Right cardiac atrium (tissue), 5 donors: ENCODE results near the gene GGA2. TPM values are rescaled to one million over a fixed set of nuclear protein-coding genes. Genes with fewer than 3 reads are reported as not detected.
"Not testable (repeated sequence)": the region's sequence is repeated elsewhere in the genome, so short reads cannot be mapped to it uniquely, and the experiment has no call there.

Source experiments
- ATAC-seq, 2 donors: fragments of 200-7000 bp; cut with Tn5 transposase; one replicate each; pipeline versions ENCODE4 v1.8.0 to v1.9.1; 2020; ENCODE audit warnings: moderate library complexity in 2 of 2, mild to moderate bottlenecking in 1 of 2
- DNase-seq, 3 donors: peaks; one replicate each; pipeline ENCODE4 v3.0.0-alpha.2; 2020
- H3K27ac ChIP-seq: one replicate; pipeline ENCODE4 v1.5.1; 2013; ENCODE audit warnings: mild to moderate bottlenecking, low read length, control low read depth, moderate library complexity
- H3K27me3 ChIP-seq: one replicate; pipeline ENCODE4 v1.6.1; 2013; ENCODE audit not compliant: control insufficient read depth, insufficient read depth
- H3K4me1 ChIP-seq: one replicate; pipeline ENCODE4 v1.6.1; 2013; ENCODE audit warnings: low read length; ENCODE audit not compliant: control insufficient read depth, insufficient read depth
- H3K4me3 ChIP-seq: one replicate; pipeline ENCODE4 v1.5.1; 2013; ENCODE audit warnings: low read length, control low read depth
- H3K9me3 ChIP-seq: one replicate; pipeline ENCODE4 v1.6.1; 2013; ENCODE audit warnings: low read length; ENCODE audit not compliant: control insufficient read depth
- WGBS: extraction: QIAGEN DNeasy Blood & Tissue Kit; methylation state at CpG from one replicate; pipeline ENCODE4 v1.1.7; 2013; 5-methylcytosine and 5-hydroxymethylcytosine counted together
- intact Hi-C, 4 donors: fragments of 100-400 bp; cut with DNase I; formaldehyde crosslinking; loops; one replicate each; pipeline versions ENCODE4 v1.11.0 to v1.14.0; 2022 to 2023
- polyA plus RNA-seq: library from polyadenylated mRNA; stranded (reverse); fragments of 200-250 nt; gene quantifications from one replicate; pipeline ENCODE4 v1.2.3, GENCODE V29; 2013
- total RNA-seq, 4 donors: library from RNA; stranded (reverse); fragmentation: NEBNext Ultra II Directional; extraction: Animal tissue kit (Norgen Biotek cat#: 25700); gene quantifications; one replicate each; pipeline ENCODE4 v1.2.1, GENCODE V29; 2021
- donor health status: healthy with polysubstance abuse.
- donor health status: DM: no; HTN: yes; CAD: no.
- donor health status: DM: no; HTN: no; CAD: no.
- donor health status: DM: no; HTN: yes; CAD: no; lungs with severe emphysema.
- donor health status: DM: yes; HTN: yes; CAD: no.

GGA2 gene
- total and polyA plus RNA-seq, 5 donors: 20.4 to 67.2 (median 55.7) TPM

DNA sequence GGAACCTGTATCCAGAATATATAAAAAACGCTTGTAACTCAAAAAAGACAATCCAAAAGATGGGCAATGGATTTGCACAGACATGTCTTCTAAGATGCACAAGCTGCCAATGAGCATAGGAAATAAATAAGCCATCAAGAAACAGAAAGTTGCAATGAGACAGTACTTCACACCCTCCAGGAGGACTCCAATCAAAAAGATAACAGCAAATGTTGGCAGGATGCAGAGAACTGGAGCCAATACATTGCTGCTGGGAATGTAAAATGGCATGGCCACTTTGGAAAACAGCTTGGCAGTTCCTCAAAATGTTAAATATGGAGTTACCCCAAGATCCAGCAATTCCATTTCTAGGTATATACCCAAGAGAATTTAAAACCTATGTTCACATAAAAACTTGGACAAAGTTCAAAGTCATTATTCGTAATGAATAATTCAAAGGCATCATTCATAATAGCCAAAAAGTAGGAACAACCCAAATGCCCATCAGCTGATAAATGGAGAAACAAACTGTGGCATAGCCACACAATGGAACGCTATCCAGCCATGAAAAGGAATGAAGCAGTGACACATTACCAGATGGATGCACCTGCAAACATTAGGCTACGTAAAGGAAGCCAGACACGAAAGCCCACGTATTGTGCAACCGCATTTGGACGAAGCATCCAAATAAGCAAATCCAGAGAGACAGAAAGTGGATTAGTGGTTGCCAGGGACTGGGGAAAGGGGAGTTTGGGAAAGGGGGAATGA is 25.6 kb downstream of the GGA2 start:
- peak; percentile 29 to 59 for ATAC-seq

DNA sequence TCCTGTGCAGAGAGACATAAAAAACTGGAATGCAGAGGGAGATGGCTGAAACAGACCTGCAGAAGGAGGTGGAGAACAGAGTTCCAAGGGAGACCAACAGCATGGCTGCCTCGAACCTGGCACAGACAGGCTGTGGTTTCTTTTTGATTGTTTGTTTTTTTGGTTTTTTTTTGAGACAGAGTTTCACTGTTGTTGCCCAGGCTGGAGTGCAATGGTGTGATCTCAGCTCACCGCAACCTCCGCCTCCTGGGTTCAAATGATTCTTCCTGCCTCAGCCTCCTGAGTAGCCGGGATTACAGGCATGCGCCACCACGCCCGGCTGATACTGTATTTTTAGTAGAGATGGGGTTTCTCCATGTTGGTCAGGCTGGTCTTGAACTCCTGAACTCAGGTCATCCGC is 26.8 kb downstream of the GGA2 start:
- H3K4me3 ChIP-seq, H3K27ac ChIP-seq, H3K27me3 ChIP-seq, intact Hi-C loops, H3K4me1 ChIP-seq, ATAC-seq, DNase-seq, H3K9me3 ChIP-seq: not testable (repeated sequence)
- WGBS: 95% methylated on average over 8 of the region's 8 CpGs

More for the DNA sequence above, 25.6 kb downstream of the GGA2 start:
- no peak for DNase-seq
- Histone ChIP-seq H3K27ac (no peak overlapping the region), H3K4me3 (no peak overlapping the region), H3K4me1 (peaks cover 3% of the 10 kb centered on the region), H3K27me3 (no peaks in the 10 kb centered on the region), H3K9me3 (no peaks in the 10 kb centered on the region)
- 74% methylated on average over 8 of the region's 8 CpGs for whole genome bisulfite sequencing
- intact Hi-C loops: no loop called here

DNA sequence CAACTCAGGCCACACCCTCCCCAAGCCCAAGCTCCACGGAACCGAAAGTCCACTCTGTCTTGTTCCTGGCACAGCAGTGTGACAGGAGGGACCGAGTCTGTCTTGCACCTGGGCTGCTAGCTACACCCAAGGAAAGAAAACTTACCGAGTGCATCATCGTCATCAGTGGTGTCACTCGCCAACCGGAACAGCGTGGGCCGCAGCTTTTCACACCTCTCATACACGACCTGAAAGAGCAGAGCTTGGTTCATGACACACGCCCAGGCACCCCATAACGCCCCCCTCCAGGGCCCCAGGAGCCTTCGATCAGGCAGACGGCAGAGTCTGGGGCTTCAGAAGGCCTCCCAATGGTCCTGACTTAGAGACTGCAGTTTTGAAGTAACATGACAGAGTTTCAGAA is 27.5 kb downstream of the GGA2 start:
- Histone ChIP-seq H3K4me3 (no peak overlapping the region), H3K9me3 (no peaks in the 10 kb centered on the region), H3K4me1 (peaks cover 3% of the 10 kb centered on the region), H3K27ac (no peak overlapping the region), H3K27me3 (no peaks in the 10 kb centered on the region)
- intact Hi-C loops: no loop called here
- no peak for ATAC-seq
- no peak for DNase-seq
- 91% methylated on average over 14 of the region's 14 CpGs for WGBS

DNA sequence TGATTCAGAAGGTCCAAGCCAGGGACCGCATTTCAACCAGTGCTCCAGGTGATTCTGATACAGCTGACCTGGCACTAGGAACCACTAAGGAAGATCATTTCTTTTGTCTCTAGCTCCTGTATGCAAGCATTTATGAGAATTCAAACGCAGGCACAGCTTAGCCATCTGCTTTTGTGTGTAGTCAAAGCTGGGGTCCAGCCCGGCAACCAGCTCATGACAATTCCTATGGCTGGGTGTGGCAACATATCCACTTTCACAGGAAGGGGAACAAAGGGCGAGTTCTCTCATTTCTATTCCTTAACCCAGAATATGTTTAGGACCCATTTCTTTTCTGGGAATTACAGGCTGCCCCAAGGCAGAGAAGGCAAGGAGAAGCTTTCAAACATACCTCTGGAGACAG is 30.0 kb downstream of the GGA2 start:
- Histone ChIP-seq H3K4me1 (peaks cover 3% of the 10 kb centered on the region), H3K27ac (no peak overlapping the region), H3K4me3 (no peak overlapping the region), H3K9me3 (no peaks in the 10 kb centered on the region), H3K27me3 (no peaks in the 10 kb centered on the region)
- DNase-seq (no peak), ATAC-seq (no peak)
- 88% methylated on average over 4 of the region's 4 CpGs for WGBS
- intact Hi-C loops: no loop called here

DNA sequence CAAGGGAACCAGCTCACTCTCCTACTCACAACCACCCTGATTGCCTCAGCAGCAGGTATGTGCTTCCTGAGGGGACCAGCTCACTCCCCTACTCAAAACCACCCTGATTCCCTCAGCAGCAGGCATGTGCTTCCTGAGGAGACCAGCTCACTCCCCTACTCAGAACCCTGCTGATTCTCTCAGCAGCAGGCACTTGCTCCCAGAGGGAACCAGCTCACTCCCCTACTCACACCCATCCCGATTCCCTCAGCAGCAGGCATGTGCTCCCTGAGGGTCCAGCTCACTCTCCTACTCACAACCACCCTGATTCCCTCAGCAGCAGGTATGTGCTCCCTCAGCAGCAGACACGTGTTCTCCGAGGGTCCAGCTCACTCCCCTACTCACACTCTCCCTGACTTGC is 31.2 kb downstream of the GGA2 start:
- H3K27me3 ChIP-seq: no peaks in the 10 kb centered on the region
- no peak overlapping the region for H3K4me3 ChIP-seq
- H3K27ac ChIP-seq: no peak overlapping the region
- intact Hi-C loops: no loop called here
- H3K4me1 ChIP-seq: no peaks in the 10 kb centered on the region
- no peaks in the 10 kb centered on the region for H3K9me3 ChIP-seq
- 91% methylated on average over 3 of the region's 3 CpGs for WGBS
- no peak for DNase-seq
- no peak for ATAC-seq

DNA sequence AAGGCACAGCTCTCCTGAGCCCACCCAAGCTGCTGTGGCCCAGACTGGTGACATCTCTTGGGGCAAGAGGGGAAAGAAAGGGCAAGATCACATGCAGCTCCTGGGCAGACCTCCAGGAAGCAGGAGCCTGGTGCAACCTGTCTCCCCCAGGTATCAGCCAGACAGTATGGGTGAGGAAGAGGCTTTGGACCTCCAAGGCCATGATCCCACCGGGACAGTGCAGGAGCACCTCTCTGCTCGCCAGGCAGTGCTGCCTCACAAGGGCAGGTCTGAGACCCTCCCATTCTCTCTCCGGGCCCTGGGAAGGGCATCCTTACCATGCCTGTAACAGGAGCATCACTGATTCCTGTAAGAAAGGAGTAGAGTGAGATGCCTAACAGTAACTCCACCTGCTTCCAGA is 31.7 kb downstream of the GGA2 start:
- Histone ChIP-seq H3K27me3 (no peaks in the 10 kb centered on the region), H3K4me3 (no peak overlapping the region), H3K9me3 (no peaks in the 10 kb centered on the region), H3K27ac (no peak overlapping the region), H3K4me1 (no peaks in the 10 kb centered on the region)
- WGBS: 92% methylated on average over 3 of the region's 3 CpGs
- no peak for DNase-seq
- intact Hi-C loops: no loop called here
- ATAC-seq: peak in 1 of 2 donors; percentile 13

DNA sequence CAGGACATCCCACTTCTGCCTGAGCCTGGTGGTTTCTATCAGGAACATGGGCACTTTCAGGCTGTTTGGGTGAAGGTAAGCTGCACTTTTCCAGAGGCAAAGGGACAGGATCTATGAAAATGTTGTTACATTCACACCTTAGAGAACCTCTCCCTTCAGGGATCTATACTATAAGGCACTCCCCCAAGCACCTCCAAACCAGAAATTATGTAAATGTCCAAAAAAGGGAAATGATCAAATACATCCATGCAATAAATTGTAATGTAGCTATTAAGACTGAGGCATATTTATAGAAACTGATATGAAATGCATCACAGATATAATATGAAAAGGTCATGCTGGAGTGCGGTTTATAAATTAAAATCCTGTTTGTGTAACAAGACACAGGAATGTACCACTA is 34.0 kb downstream of the GGA2 start:
- H3K4me3 ChIP-seq: no peak overlapping the region
- H3K27me3 ChIP-seq: no peaks in the 10 kb centered on the region
- intact Hi-C loops: no loop called here
- DNase-seq: no peak
- no peak overlapping the region for H3K27ac ChIP-seq
- H3K9me3 ChIP-seq: no peaks in the 10 kb centered on the region
- no peak for ATAC-seq
- WGBS: 93% methylated on average over 1 of the region's 1 CpG
- H3K4me1 ChIP-seq: no peaks in the 10 kb centered on the region

DNA sequence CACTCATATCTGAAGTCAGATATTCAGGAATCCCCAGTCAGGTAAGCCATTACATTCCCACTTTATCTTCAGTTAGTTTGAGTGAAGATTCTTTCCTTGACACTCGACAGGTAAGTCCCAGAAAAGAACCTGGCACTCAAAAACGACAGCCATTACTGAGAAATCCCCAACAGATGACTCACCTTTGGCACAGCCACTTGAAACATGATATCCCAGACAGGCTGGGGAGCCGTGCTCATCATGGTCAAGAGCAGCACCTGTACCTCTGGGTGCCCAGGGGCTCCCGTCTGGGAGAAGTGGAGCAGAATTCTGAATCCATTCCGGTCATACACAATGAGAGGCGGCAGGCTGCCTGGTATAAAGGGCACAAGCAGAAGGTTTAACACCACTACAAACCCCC is 40.5 kb downstream of the GGA2 start:
- no peak for DNase-seq
- intact Hi-C loops: no loop called here
- 60% methylated on average over 6 of the region's 6 CpGs for WGBS
- Histone ChIP-seq H3K27me3 (no peaks in the 10 kb centered on the region), H3K4me1 (peaks cover 3% of the 10 kb centered on the region), H3K4me3 (no peak overlapping the region), H3K9me3 (no peaks in the 10 kb centered on the region), H3K27ac (no peak overlapping the region)
- ATAC-seq: no peak

DNA sequence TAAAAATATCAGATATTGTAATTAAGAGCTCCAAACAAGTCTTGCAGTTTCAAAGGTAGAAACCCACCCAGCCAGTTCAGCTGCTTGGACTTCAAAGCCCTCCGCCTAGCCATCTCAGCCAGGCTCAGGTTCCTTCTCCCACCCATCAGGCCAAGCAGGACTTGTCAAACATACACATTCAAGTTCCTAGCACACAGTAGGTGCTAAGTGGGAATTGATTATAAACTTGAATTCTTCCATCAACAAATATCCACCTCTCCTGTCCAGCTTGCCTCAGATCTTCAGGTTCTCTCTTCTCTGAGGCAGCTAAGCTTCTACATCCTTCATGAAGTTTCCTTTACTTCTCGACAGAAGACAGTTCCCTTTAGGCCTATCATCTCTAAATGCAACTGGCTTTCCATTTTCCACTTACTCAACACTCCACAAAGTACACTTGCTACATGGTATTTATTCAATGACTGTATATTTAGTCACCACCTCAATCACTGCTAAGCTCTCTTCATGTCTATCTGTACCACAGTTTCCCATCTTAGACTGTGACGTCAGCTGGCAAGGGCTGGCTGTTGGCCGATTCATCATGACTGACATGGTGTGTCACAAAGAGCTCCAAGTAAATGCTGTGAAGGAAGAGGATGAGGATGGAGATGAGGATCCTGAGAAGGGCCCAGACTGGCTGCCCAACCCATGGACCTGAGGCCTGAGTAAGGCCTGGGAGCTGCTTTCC is 44.0 kb downstream of the GGA2 start:
- Histone ChIP-seq H3K27me3 (no peaks in the 10 kb centered on the region), H3K4me1 (peaks cover 5% of the 10 kb centered on the region), H3K27ac (no peak overlapping the region), H3K4me3 (no peak overlapping the region), H3K9me3 (no peaks in the 10 kb centered on the region)
- intact Hi-C loops: no loop called here
- ATAC-seq (peak in 1 of 2 donors; percentile 17), DNase-seq (no peak)
- WGBS: 81% methylated on average over 4 of the region's 4 CpGs

DNA sequence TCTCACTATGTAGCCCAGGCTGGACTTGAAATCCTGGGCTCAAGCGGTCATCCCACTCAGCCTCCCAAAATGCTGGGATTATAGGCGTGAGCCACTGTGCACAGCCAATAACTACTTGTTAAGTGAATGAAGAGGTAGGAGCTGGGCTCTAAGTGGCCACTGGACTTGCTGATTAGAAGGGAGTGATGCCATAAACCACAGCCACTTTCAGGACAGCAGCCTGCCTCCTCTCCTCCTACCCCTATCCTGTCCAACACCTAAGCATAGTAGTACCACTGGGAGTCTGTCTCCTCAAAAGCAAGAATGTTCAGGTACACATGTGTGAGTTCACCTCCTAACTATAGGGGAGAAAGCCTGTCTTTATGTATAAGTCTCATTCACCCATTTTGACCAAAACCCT is 45.1 kb downstream of the GGA2 start:
- Histone ChIP-seq H3K9me3 (no peaks in the 10 kb centered on the region), H3K27ac (no peak overlapping the region)
- DNase-seq: no peak

DNA sequence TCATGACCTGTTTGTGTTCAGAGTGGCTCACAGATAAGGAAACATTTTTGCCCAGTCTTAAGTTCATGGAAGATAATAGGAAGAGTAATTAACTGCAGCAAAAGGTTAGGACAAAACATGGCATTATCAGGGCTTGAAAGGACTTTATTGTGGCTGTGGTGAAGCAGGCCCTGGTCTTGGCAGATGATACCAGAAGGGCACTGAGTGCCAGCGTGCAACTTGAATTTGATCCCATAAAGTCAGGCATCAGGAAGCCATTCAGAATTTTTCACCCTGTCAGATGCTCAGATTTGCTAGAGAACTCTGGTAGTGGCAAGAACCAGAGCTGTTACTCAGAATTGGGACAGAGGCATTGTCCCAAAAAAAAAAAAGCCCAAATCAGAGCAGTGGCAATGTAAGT is 46.1 kb downstream of the GGA2 start:
- no peak for DNase-seq
- WGBS: 54% methylated on average over 1 of the region's 1 CpG
- H3K4me1 ChIP-seq: peaks cover 5% of the 10 kb centered on the region
- H3K9me3 ChIP-seq: no peaks in the 10 kb centered on the region
- peak in 1 of 2 donors; percentile 13 for ATAC-seq
- no peaks in the 10 kb centered on the region for H3K27me3 ChIP-seq
- intact Hi-C loops: no loop called here
- no peak overlapping the region for H3K4me3 ChIP-seq
- H3K27ac ChIP-seq: no peak overlapping the region

More for the DNA sequence above, 45.1 kb downstream of the GGA2 start:
- H3K4me3 ChIP-seq: no peak overlapping the region
- no peak for ATAC-seq
- intact Hi-C loops: no loop called here
- WGBS: 84% methylated on average over 2 of the region's 2 CpGs
- peaks cover 5% of the 10 kb centered on the region for H3K4me1 ChIP-seq
- no peaks in the 10 kb centered on the region for H3K27me3 ChIP-seq
